HCT116 (cell line): Measurements from ENCODE around the gene GON4L. TPM values are rescaled to one million over a fixed set of nuclear protein-coding genes. Genes with fewer than 3 reads are reported as not detected.

Experiments
- ATAC-seq: fragments of 200-7000 bp; cut with Tn5 transposase; 2 replicates; pipeline ENCODE4 v1.9.1; 2020; ENCODE audit warnings: mild to moderate bottlenecking, moderate library complexity
- BruUV-seq: library from RNA; stranded (reverse); fragments of 400-500 nt; replicated peaks from 2 replicates; lab custom pipeline; 2021; lab: Mats Ljungman, UMichigan
- CTCF ChIA-PET: fragments of 300-600 bp; sonication (Branson Sonifier 250); formaldehyde crosslinking; loops from one replicate; lab custom pipeline; 2021; ENCODE audit warnings: antibody characterized with exemption; lab: Charles Lee
- POLR2A ChIA-PET: fragments of 300-600, 350-600 bp; sonication (Branson Sonifier 250); formaldehyde crosslinking; loops from one replicate; lab custom pipeline; 2021; ENCODE audit warnings: antibody characterized with exemption; lab: Charles Lee
- RAD21 ChIA-PET, 2 experiments: fragments of 300-600 bp; sonication (Branson Sonifier 250); formaldehyde crosslinking; loops; one replicate each; lab custom pipeline; 2023; ENCODE audit warnings: low total read pairs in 2 of 2; ENCODE audit not compliant: uncharacterized antibody in 2 of 2, unreplicated experiment in 2 of 2, low non-redundant PET in 1 of 2; lab: Charles Lee
- DNase-seq: peaks from one replicate; pipeline ENCODE4 v3.0.0-alpha.2; 2010; ENCODE audit warnings: low read depth, low spot score
- H2AFZ ChIP-seq: fragments of 200-600 bp; shearing (Covaris generic), sonication (generic); 2 replicates; pipeline ENCODE4 v1.6.1; 2017; ENCODE audit warnings: low read depth, mixed run types, mixed read lengths, antibody characterized with exemption, low read length; ENCODE audit not compliant: poor library complexity, severe bottlenecking
- H3K27ac ChIP-seq: 2 replicates; pipeline ENCODE4 v1.5.1; 2012; ENCODE audit warnings: low read depth, low read length
- H3K27me3 ChIP-seq: fragments of 200-600 bp; sonication (generic); 2 replicates; pipeline ENCODE4 v1.6.1; 2016; ENCODE audit warnings: mixed run types, low read length, mixed read lengths; ENCODE audit not compliant: insufficient read depth
- H3K36me3 ChIP-seq, 2 experiments: fragments of 200-500 bp in 1 of 2; fragments of 200-600 bp in 1 of 2; sonication (Bioruptor generic) in 1 of 2; sonication (generic) in 1 of 2; 2 replicates each; pipeline versions ENCODE4 v1.5.1 to v1.6.1; 2014 to 2016; ENCODE audit warnings: low read length in 2 of 2, inconsistent platforms in 1 of 2, mixed read lengths in 1 of 2, mixed run types in 1 of 2; ENCODE audit not compliant: insufficient read depth in 2 of 2, control insufficient read depth in 1 of 2
- H3K4me1 ChIP-seq, 2 experiments: fragments of 200-600 bp in 1 of 2; sonication (generic) in 1 of 2; 2 replicates each; pipeline versions ENCODE4 v1.5.1 to v1.6.1; 2012 to 2017; ENCODE audit warnings: low read length in 2 of 2, inconsistent platforms in 1 of 2, mild to moderate bottlenecking in 1 of 2, mixed read lengths in 1 of 2, mixed run types in 1 of 2, moderate library complexity in 1 of 2; ENCODE audit not compliant: insufficient read depth in 2 of 2, control insufficient read depth in 1 of 2
- H3K4me2 ChIP-seq: fragments of 200-600 bp; sonication (generic); 2 replicates; pipeline ENCODE4 v1.6.1; 2017; ENCODE audit warnings: mixed run types, low read length, mixed read lengths
- H3K4me3 ChIP-seq, 2 experiments: fragments of 200-600 bp in 1 of 2; sonication (generic) in 1 of 2; replicated peaks in 1 of 2; 2 replicates each; pipeline ENCODE4 v1.5.1; 2011 to 2016; ENCODE audit warnings: low read length in 2 of 2, control low read depth in 1 of 2, low read depth in 1 of 2, mild to moderate bottlenecking in 1 of 2, mixed read lengths in 1 of 2, mixed run types in 1 of 2
- H3K79me2 ChIP-seq: fragments of 200-600 bp; sonication (generic); 2 replicates; pipeline ENCODE4 v1.6.1; 2017; ENCODE audit warnings: mild to moderate bottlenecking, mixed run types, low read length, moderate library complexity, mixed read lengths; ENCODE audit not compliant: insufficient read depth
- H3K9ac ChIP-seq: fragments of 200-600 bp; sonication (generic); 2 replicates; pipeline ENCODE4 v1.6.1; 2016; ENCODE audit warnings: low read length, mixed read lengths
- H3K9me2 ChIP-seq: fragments of 200-600 bp; sonication (generic), shearing (Covaris generic); 2 replicates; pipeline ENCODE4 v1.6.1; 2017; ENCODE audit warnings: mixed run types, mild to moderate bottlenecking, moderate library complexity; ENCODE audit not compliant: insufficient read depth
- H3K9me3 ChIP-seq, 2 experiments: fragments of 200-500 bp in 1 of 2; fragments of 200-600 bp in 1 of 2; sonication (Bioruptor generic) in 1 of 2; sonication (generic) in 1 of 2; 2 replicates each; pipeline ENCODE4 v1.6.1; 2014 to 2017; ENCODE audit warnings: low read length in 2 of 2, mixed read lengths in 2 of 2, inconsistent platforms in 1 of 2, low read depth in 1 of 2, mild to moderate bottlenecking in 1 of 2, mixed run types in 1 of 2, moderate library complexity in 1 of 2; ENCODE audit not compliant: control insufficient read depth in 1 of 2, insufficient read depth in 1 of 2
- H4K20me1 ChIP-seq: fragments of 200-600 bp; sonication (generic), shearing (Covaris generic); 2 replicates; pipeline ENCODE4 v1.6.1; 2017; ENCODE audit warnings: mixed run types, mild to moderate bottlenecking, moderate library complexity; ENCODE audit not compliant: insufficient read depth
- JUND ChIP-seq: IDR thresholded peaks from 2 replicates; pipeline ENCODE4 v1.6.1; 2012
- POLR2A ChIP-seq: IDR thresholded peaks from 2 replicates; pipeline ENCODE4 v1.7.0; 2011; ENCODE audit warnings: borderline replicate concordance; ENCODE audit not compliant: insufficient read depth, insufficient read length; ENCODE audit errors: extremely low read depth
- SRF ChIP-seq: IDR thresholded peaks from 2 replicates; pipeline ENCODE4 v1.6.1; 2012; ENCODE audit warnings: low read depth
- YY1 ChIP-seq: IDR thresholded peaks from 2 replicates; pipeline ENCODE4 v1.6.1; 2011; ENCODE audit warnings: low read length, low read depth, moderate library complexity, mild to moderate bottlenecking; ENCODE audit not compliant: insufficient replicate concordance; ENCODE audit errors: extremely low read depth
- intact Hi-C: fragments of 100-400 bp; cut with micrococcal nuclease; formaldehyde crosslinking; loops from 2 replicates; pipeline ENCODE4 v1.10.0; 2022
- total RNA-seq: library from RNA; stranded (reverse); gene quantifications from one replicate; pipeline ENCODE4 v1.2.1, GENCODE V29; 2021; ENCODE audit not compliant: unreplicated experiment
- TF ChIP-seq, protein P1 (sequence below): IDR thresholded peaks from 2 replicates; pipeline ENCODE4 v1.6.1; 2012; ENCODE audit warnings: low read depth
- TF ChIP-seq, protein P2 (sequence below): IDR thresholded peaks from 2 replicates; pipeline ENCODE4 v1.6.1; 2012
- TF ChIP-seq, protein P3 (sequence below), 3 experiments: fragments of 200-600 bp in 1 of 3; sonication (generic) in 1 of 3; IDR thresholded peaks in 2 of 3; conservative IDR thresholded peaks in 1 of 3; 2 replicates each; pipeline ENCODE4 v1.5.1; 2012 to 2017; ENCODE audit warnings: low read depth in 2 of 3, low read length in 2 of 3, antibody characterized with exemption in 1 of 3, borderline replicate concordance in 1 of 3, control low read depth in 1 of 3, mild to moderate bottlenecking in 1 of 3, mixed read lengths in 1 of 3, mixed run types in 1 of 3, moderate library complexity in 1 of 3; ENCODE audit not compliant: insufficient read depth in 1 of 3
- TF ChIP-seq, protein P4 (sequence below): IDR thresholded peaks from 2 replicates; pipeline ENCODE4 v1.6.1; 2011; ENCODE audit warnings: mild to moderate bottlenecking, low read length, moderate library complexity; ENCODE audit not compliant: insufficient replicate concordance; ENCODE audit errors: extremely low read depth
- TF ChIP-seq, protein P5 (sequence below): IDR thresholded peaks from 2 replicates; pipeline ENCODE4 v1.6.1; 2012

The GON4L gene
- total RNA-seq, 1 experiment from 2014 or later, result 40.8 TPM

DNA sequence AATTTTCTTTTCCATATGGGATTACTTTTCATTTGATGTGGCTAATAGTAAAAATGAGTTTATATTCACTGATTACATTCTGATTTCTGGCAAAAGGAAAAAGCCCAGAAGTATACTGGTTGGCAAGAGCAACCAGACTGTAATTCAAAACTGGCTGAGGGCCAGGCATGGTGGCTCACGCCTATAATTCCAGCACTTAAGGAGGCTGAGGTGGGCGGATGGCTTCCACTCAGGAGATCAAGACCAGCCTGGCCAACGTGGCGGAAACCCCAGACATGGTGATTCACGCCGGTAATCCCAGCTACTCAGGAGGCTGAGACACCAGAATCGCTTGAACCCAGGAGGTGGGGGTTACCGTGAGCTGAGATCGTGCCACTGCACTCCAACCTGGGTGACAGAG lies 16.8 kb upstream of the GON4L start (continued):
- TF ChIP-seq, protein P1, sequence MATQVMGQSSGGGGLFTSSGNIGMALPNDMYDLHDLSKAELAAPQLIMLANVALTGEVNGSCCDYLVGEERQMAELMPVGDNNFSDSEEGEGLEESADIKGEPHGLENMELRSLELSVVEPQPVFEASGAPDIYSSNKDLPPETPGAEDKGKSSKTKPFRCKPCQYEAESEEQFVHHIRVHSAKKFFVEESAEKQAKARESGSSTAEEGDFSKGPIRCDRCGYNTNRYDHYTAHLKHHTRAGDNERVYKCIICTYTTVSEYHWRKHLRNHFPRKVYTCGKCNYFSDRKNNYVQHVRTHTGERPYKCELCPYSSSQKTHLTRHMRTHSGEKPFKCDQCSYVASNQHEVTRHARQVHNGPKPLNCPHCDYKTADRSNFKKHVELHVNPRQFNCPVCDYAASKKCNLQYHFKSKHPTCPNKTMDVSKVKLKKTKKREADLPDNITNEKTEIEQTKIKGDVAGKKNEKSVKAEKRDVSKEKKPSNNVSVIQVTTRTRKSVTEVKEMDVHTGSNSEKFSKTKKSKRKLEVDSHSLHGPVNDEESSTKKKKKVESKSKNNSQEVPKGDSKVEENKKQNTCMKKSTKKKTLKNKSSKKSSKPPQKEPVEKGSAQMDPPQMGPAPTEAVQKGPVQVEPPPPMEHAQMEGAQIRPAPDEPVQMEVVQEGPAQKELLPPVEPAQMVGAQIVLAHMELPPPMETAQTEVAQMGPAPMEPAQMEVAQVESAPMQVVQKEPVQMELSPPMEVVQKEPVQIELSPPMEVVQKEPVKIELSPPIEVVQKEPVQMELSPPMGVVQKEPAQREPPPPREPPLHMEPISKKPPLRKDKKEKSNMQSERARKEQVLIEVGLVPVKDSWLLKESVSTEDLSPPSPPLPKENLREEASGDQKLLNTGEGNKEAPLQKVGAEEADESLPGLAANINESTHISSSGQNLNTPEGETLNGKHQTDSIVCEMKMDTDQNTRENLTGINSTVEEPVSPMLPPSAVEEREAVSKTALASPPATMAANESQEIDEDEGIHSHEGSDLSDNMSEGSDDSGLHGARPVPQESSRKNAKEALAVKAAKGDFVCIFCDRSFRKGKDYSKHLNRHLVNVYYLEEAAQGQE, result no peak

DNA sequence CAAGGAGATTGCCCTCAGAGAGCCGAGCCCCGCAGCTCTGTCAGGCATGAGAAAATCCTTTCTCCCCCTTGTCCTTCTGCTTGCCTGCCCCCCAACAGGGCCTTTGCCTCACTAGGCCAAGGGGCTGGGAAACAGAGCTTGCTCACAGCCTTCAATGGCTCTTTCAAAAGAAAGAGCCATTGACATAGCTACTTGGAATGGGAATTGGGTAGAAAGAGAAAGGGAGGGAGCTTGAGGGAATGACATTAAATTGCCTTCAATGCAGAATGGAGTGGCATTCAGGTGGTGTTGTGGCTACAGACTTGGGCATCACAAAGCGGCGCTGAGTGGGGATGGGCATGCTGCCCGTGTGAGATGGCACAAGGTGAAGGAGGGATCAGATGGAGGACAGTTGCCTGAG lies 15.5 kb upstream of the GON4L start:
- no peaks in the 10 kb centered on the region for H3K27me3 ChIP-seq
- H3K79me2 ChIP-seq, result no peaks in the 10 kb centered on the region
- no TSS peak for BruUV-seq
- H2AFZ ChIP-seq, result no peak overlapping the region
- H3K4me2 ChIP-seq, result no peak overlapping the region
- H3K9me3 ChIP-seq, result no peaks in the 10 kb centered on the region
- H3K27ac ChIP-seq, result no peak overlapping the region
- no peaks in the 10 kb centered on the region for H3K36me3 ChIP-seq
- RAD21 ChIA-PET, result no interaction called here
- H4K20me1 ChIP-seq, result no peaks in the 10 kb centered on the region
- TF ChIP-seq, protein P2, sequence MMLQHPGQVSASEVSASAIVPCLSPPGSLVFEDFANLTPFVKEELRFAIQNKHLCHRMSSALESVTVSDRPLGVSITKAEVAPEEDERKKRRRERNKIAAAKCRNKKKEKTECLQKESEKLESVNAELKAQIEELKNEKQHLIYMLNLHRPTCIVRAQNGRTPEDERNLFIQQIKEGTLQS, result no peak
- TF ChIP-seq SRF (no peak), JUND (no peak), POLR2A (no peak), YY1 (no peak)
- TF ChIP-seq, protein P3, sequence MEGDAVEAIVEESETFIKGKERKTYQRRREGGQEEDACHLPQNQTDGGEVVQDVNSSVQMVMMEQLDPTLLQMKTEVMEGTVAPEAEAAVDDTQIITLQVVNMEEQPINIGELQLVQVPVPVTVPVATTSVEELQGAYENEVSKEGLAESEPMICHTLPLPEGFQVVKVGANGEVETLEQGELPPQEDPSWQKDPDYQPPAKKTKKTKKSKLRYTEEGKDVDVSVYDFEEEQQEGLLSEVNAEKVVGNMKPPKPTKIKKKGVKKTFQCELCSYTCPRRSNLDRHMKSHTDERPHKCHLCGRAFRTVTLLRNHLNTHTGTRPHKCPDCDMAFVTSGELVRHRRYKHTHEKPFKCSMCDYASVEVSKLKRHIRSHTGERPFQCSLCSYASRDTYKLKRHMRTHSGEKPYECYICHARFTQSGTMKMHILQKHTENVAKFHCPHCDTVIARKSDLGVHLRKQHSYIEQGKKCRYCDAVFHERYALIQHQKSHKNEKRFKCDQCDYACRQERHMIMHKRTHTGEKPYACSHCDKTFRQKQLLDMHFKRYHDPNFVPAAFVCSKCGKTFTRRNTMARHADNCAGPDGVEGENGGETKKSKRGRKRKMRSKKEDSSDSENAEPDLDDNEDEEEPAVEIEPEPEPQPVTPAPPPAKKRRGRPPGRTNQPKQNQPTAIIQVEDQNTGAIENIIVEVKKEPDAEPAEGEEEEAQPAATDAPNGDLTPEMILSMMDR (IDR thresholded peaks at IDR 0.05 in 2 of 3, conservative IDR thresholded peaks at IDR 0.05 in 1 of 3; ENCODE audit: borderline replicate concordance in 1 of 3, insufficient read depth in 1 of 3, low read depth in 2 of 3, low read length in 2 of 3), result no peak
- TF ChIP-seq, protein P4, sequence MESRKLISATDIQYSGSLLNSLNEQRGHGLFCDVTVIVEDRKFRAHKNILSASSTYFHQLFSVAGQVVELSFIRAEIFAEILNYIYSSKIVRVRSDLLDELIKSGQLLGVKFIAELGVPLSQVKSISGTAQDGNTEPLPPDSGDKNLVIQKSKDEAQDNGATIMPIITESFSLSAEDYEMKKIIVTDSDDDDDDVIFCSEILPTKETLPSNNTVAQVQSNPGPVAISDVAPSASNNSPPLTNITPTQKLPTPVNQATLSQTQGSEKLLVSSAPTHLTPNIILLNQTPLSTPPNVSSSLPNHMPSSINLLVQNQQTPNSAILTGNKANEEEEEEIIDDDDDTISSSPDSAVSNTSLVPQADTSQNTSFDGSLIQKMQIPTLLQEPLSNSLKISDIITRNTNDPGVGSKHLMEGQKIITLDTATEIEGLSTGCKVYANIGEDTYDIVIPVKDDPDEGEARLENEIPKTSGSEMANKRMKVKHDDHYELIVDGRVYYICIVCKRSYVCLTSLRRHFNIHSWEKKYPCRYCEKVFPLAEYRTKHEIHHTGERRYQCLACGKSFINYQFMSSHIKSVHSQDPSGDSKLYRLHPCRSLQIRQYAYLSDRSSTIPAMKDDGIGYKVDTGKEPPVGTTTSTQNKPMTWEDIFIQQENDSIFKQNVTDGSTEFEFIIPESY, result no peak
- TF ChIP-seq, protein P5, sequence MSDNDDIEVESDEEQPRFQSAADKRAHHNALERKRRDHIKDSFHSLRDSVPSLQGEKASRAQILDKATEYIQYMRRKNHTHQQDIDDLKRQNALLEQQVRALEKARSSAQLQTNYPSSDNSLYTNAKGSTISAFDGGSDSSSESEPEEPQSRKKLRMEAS, result no peak
- TF ChIP-seq, protein P1, result no peak
- H3K9ac ChIP-seq, result no peak overlapping the region
- ATAC-seq, result no peak
- CTCF ChIA-PET, result interaction anchor here (1.0 kb wide), 1 partner anchor 287 kb away, joined by 3 read pairs; no protein-coding TSS in a partner anchor
- DNase-seq, result no peak
- H3K4me1 ChIP-seq, result no peaks in the 10 kb centered on the region; a peak in 1 of 4 replicates
- no peaks in the 10 kb centered on the region for H3K9me2 ChIP-seq
- intact Hi-C loops, result no loop called here
- POLR2A ChIA-PET, result interaction anchor here (1.9 kb wide), 1 partner anchor 14 kb away, joined by 4 read pairs; no protein-coding TSS in a partner anchor
- no peak overlapping the region for H3K4me3 ChIP-seq
